ENCODE data around the gene TRMT61A. TPM values are rescaled to one million over a fixed set of nuclear protein-coding genes. Genes with fewer than 3 reads are reported as not detected.

The TRMT61A gene
- total RNA-seq (1 to 10 TPM; 2.9 to 7.5 (median 3.8) TPM), polyA plus RNA-seq (10 to 100 TPM in 1 of 2 donors, 1 to 10 TPM in 1; 8.6 to 14.7 TPM)
- long read RNA-seq, donor 1, transcript TRMT61A-202 (4 exons, 3,229 nt) = major isoform, 5 of 22 reads
- long read RNA-seq, donor 1, partial matches to known transcripts = 11 of 22 reads
- long read RNA-seq, donor 1, other reads (novel, unspliced or antisense) = 6 of 22 reads
- long read RNA-seq, donor 2, transcript TRMT61A-202 (4 exons, 3,229 nt) = major isoform, 14 of 23 reads
- long read RNA-seq, donor 2, partial matches to known transcripts = 9 of 23 reads
- long read RNA-seq, donor 2, other reads (novel, unspliced or antisense) = 0 of 23 reads
- long read RNA-seq, donor 3, transcript TRMT61A-202 (4 exons, 3,229 nt) = major isoform, 23 of 44 reads
- long read RNA-seq, donor 3, partial matches to known transcripts = 16 of 44 reads
- long read RNA-seq, donor 3, other reads (novel, unspliced or antisense) = 4 of 44 reads

DNA sequence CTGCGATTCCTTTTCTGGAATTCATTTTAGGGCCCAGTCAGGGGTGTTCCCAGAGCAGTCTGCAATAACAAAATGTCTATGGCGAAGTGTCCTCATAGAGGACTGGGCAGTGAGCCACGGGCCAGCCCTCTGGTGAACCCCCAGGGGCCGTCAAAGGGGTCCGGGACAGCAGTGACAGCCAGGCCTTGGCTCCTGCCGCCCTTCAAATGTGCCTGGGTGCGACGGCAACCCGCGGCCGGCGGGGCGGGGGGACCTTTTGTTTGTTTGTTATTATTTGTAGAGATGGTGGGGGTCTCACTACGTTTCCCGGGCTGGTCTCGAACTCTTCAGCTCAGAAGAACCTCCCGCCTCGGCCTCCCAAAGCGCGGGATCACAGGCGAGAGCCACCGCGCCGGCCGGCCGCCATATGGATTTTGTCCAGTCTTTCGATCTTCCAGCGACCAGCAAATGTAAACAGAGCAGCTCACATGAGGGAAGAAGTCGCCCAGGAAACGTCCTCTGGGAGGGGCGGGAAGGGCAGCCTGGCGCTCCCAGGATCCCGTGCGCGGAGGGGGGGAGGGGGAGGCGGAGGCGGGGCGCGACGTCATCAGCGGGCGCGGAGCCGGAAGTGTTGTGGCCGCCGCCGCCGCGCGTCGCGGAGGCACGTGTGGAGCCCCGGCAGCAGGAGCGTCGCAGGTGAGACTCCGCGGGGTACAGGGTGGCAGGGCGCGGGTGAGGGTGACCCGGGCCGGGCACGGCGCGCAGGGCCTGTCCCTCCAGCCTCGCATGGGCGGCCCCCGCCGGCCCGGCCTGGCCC is at the start of gene TRMT61A:
Gene TRMT61A (plus strand): TSS at position 610 of the 796 bp plus-strand sequence. CDS start 783 bp downstream, outside the sequence.
- intact Hi-C loops (cut with DNase I) = no loop called here

DNA sequence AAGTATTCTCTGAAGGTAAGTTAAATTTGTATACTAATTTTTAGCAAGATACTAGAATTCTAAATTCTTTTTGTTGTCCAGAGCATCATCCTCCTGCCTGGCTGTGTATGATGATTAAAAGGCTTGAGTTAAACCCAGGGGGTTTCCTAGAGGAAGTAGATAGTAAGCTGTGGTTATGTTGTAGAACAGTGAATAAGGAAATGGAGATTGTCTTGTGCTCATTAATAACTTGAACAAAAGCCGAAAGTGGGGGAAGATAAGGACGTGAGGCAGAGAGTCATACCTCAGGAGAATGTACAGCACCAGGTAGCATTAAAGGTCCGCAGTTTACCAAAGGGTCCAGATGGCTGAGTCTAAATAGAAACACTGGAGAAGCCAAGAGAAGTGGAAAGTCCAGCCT is 48.4 kb upstream of the TRMT61A start:
- Histone ChIP-seq H3K36me3 (peaks cover 0 to 100% (median 34%) of the 10 kb centered on the region in 9 donors), H3K27ac (no peak overlapping the region), H3K4me1 (peaks cover 0 to 13% (median 0%) of the 10 kb centered on the region in 9 donors), H3K9me3 (no peaks in the 10 kb centered on the region), H3K4me3 (no peak overlapping the region), H3K27me3 (no peaks in the 10 kb centered on the region)
- ATAC-seq (no peak), DNase-seq (no peak)
- TF ChIP-seq, protein P1, sequence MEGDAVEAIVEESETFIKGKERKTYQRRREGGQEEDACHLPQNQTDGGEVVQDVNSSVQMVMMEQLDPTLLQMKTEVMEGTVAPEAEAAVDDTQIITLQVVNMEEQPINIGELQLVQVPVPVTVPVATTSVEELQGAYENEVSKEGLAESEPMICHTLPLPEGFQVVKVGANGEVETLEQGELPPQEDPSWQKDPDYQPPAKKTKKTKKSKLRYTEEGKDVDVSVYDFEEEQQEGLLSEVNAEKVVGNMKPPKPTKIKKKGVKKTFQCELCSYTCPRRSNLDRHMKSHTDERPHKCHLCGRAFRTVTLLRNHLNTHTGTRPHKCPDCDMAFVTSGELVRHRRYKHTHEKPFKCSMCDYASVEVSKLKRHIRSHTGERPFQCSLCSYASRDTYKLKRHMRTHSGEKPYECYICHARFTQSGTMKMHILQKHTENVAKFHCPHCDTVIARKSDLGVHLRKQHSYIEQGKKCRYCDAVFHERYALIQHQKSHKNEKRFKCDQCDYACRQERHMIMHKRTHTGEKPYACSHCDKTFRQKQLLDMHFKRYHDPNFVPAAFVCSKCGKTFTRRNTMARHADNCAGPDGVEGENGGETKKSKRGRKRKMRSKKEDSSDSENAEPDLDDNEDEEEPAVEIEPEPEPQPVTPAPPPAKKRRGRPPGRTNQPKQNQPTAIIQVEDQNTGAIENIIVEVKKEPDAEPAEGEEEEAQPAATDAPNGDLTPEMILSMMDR (IDR thresholded peaks at IDR 0.05) = no peak
- intact Hi-C loops (cut with DNase I) = no loop called here
- 64 to 67% methylated on average over 3 of the region's 3 CpGs for WGBS, 2 donors

More for the DNA sequence above, at the start of gene TRMT61A:
- WGBS, 2 donors = 1 to 2% methylated on average over 51 to 68 of the region's 70 CpGs
- TF ChIP-seq, protein P1 (IDR thresholded peaks at IDR 0.05) = no peak
- peak; percentile 90 to 91 for DNase-seq
- Histone ChIP-seq H3K27me3 (peaks cover 0 to 7% (median 0%) of the 10 kb centered on the region in 7 donors), H3K27ac (peak within 1 kb of the TSS; percentile 82 to 97 (median 94)), H3K9me3 (no peaks in the 10 kb centered on the region), H3K36me3 (peaks cover 0 to 15% (median 0%) of the 10 kb centered on the region in 9 donors), H3K4me1 (peaks cover 11 to 65% (median 45%) of the 10 kb centered on the region in 9 donors), H3K4me3 (peak within 1 kb of the TSS; percentile 69 to 98 (median 90))
- ATAC-seq = peak; percentile 82 to 94 (median 90)

DNA sequence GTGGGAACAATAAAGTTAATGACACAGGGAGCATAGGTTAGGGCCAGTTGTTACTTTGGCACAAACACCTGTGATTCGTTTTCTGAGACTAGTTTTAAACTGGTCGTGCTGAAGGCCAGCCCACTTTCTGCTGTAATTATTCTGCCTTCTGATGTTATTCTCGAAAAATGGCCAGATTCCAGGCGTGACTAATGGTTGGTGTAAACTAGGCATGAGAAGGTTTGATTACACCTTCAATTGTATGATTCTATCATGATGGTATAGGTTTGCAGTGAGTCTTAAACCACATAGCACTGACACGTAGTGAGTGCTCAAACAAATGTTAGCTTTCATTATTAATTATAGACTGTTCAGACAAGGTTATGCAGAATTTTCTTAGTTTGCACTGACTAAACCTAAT is 45.4 kb upstream of the TRMT61A start:
- TF ChIP-seq, protein P1 (IDR thresholded peaks at IDR 0.05) = no peak
- peaks cover 0 to 13% (median 1%) of the 10 kb centered on the region in 9 donors for H3K4me1 ChIP-seq
- H3K27me3 ChIP-seq = no peaks in the 10 kb centered on the region
- intact Hi-C loops (cut with DNase I) = no loop called here
- peaks cover 0 to 100% (median 11%) of the 10 kb centered on the region in 9 donors for H3K36me3 ChIP-seq
- WGBS, 2 donors = 65 to 75% methylated on average over 5 of the region's 5 CpGs
- ATAC-seq (no peak), DNase-seq (no peak)
- no peaks in the 10 kb centered on the region for H3K9me3 ChIP-seq
- H3K4me3 ChIP-seq = no peak overlapping the region
- no peak overlapping the region for H3K27ac ChIP-seq

DNA sequence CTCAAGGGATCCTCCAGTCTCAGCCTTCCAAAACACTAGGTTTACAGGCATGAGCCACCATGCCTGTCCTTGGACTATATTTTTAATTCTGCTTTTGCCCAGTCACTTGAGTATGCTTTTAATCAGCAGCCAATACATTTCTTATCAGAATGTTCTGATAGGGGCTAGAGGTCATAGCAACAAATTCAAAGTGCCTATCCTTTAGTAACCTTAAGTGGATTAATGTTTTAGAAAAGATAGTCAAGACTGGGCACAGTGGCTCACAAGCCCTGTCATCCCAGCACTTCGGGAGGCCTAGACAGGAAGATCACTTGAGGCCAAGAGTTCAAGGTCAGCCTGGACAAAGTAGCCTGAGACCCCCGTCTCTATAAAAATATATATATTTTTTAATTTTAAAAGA is 43.5 kb upstream of the TRMT61A start:
- H3K9me3 ChIP-seq = no peaks in the 10 kb centered on the region
- H3K27ac ChIP-seq = no peak overlapping the region
- WGBS, 2 donors = 69 to 77% methylated on average over 2 of the region's 2 CpGs
- intact Hi-C loops (cut with DNase I) = no loop called here
- DNase-seq (no peak), ATAC-seq (peak in 3 of 8 donors; percentile 6 to 63 (median 33))
- TF ChIP-seq, protein P1 (IDR thresholded peaks at IDR 0.05) = no peak
- peaks cover 0 to 100% (median 10%) of the 10 kb centered on the region in 9 donors for H3K36me3 ChIP-seq
- no peaks in the 10 kb centered on the region for H3K27me3 ChIP-seq
- peaks cover 0 to 18% (median 7%) of the 10 kb centered on the region in 9 donors for H3K4me1 ChIP-seq
- no peak overlapping the region for H3K4me3 ChIP-seq
